Measurements from ENCODE around the gene TRAF7.

The TRAF7 gene

DNA sequence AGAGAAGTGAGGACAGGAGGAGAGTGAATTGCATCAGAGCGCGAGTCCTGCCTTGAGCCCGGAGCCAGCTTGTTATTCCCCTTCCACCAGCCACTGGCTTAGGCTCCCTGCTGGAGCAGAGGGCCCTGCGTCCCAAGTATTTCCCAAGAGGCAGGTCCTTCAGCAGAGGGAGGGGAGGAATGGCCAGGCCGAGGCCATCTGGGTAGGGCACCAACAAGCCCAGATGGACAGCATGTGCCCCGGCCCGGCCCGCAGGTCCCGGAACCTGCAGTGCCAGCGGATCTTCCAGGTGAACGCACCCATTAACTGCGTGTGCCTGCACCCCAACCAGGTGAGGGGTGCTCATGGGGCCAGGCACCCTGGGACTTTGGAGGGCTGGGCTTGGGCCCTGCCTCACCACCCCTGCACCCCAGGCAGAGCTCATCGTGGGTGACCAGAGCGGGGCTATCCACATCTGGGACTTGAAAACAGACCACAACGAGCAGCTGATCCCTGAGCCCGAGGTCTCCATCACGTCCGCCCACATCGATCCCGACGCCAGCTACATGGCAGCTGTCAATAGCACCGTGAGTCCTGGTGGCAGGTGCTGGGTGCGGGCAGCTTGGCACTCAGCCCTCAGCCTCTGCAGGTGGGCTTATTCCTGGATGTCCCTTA, 51.3 kb downstream of the TRAF7 start:
- TF ChIP-seq, protein P1, sequence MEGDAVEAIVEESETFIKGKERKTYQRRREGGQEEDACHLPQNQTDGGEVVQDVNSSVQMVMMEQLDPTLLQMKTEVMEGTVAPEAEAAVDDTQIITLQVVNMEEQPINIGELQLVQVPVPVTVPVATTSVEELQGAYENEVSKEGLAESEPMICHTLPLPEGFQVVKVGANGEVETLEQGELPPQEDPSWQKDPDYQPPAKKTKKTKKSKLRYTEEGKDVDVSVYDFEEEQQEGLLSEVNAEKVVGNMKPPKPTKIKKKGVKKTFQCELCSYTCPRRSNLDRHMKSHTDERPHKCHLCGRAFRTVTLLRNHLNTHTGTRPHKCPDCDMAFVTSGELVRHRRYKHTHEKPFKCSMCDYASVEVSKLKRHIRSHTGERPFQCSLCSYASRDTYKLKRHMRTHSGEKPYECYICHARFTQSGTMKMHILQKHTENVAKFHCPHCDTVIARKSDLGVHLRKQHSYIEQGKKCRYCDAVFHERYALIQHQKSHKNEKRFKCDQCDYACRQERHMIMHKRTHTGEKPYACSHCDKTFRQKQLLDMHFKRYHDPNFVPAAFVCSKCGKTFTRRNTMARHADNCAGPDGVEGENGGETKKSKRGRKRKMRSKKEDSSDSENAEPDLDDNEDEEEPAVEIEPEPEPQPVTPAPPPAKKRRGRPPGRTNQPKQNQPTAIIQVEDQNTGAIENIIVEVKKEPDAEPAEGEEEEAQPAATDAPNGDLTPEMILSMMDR (IDR thresholded peaks at IDR 0.05; ENCODE audit: insufficient read depth, missing control alignments) = no peak
- FAIRE-seq = no peak
- no peak for DNase-seq (ENCODE audit: insufficient read length, low spot score)

DNA sequence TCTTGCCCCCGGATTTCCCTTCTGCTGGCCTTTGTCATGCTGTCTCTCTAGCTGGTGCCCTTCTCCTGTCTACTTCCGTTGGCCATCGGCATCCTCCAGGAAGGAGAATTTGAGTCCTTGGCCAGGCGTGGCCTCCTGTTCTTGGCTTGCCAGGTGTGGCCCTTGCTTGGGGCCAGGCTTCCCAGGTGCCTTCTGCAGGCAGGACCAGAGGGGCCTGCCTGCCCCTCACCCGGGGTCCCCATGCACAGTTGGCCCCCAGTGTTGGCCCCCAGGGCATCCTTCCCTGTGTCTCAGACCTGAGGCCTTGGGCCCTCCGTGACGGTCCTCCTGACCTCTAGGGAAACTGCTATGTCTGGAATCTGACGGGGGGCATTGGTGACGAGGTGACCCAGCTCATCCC, 52.3 kb downstream of the TRAF7 start:
- FAIRE-seq (no peak), DNase-seq (ENCODE audit: insufficient read length, low spot score) (no peak)
- TF ChIP-seq, protein P1 (IDR thresholded peaks at IDR 0.05; ENCODE audit: insufficient read depth, missing control alignments) = no peak

DNA sequence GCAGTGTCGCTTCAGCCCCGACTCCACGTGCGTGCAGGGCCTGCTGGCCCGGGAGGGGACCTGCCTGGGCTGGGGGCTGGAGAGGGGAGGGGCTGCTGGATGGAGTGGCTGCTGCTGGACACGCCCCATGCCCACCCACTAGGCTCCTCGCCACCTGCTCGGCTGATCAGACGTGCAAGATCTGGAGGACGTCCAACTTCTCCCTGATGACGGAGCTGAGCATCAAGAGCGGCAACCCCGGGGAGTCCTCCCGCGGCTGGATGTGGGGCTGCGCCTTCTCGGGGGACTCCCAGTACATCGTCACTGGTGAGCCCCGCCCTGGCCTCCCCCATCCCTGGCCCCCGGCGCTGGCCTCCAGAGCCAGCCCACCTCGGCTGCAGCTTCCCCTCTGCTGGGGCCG, 52.7 kb downstream of the TRAF7 start:
- TF ChIP-seq, protein P1 (IDR thresholded peaks at IDR 0.05; ENCODE audit: insufficient read depth, missing control alignments) = no peak
- DNase-seq (ENCODE audit: insufficient read length, low spot score) (no peak), FAIRE-seq (no peak)

DNA sequence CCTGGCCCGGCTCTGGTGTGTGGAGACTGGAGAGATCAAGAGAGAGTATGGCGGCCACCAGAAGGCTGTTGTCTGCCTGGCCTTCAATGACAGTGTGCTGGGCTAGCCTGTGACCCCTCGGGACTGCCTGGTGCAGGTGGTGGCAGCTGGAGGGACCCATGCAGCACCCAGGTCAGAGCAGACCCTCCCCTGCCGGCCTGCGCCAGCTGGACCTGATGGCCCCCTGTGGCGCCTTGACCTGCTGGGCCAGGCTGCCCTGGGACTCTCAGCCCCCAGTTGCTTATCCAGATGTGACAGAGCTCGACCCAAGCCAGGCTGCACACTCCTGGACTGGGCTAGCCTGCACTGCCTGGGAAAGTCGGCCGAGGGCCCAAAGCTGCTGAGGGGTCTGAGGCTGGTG, 53.2 kb downstream of the TRAF7 start:
- DNase-seq (ENCODE audit: insufficient read length, low spot score) (no peak), FAIRE-seq (no peak)
- TF ChIP-seq, protein P1 (IDR thresholded peaks at IDR 0.05; ENCODE audit: insufficient read depth, missing control alignments) = no peak

DNA sequence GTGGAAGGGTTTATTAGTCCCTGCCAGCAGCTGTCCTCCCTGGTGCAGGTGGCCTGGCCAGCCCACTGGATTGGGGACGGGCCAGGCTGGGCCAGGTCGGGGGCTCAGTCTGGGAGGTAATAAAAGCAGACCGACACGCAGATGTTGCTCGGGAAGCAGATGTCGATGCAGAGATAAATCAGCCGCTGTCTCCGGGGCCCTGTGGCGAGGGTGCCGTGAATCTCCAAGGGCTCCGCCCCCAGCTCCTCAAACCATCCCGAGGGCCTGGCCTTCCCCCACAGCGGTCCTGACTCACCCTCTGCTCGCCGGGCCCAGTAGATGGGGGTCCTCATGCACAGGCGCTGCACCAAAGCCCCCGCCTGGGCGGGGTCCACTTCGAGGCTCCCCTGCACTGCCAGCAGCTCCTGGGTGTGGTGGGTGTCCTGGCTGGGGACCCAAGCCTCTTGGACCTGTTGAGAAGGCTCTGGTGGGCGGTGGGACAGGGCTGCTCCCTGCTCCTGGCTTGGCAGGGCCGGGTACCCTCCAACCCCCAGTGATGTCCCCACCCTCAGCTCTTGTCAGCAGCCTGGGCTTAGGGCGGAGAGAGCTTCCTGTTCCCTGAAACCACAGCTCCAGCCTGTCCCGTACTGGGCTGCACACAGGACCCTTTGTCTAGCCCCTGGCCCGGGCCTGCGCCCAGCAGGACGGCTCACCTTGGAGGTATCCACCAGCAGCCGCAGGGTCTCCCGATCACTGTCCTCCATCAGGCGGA, 53.9 kb downstream of the TRAF7 start:
- no peak for FAIRE-seq
- TF ChIP-seq, protein P1 (IDR thresholded peaks at IDR 0.05; ENCODE audit: insufficient read depth, missing control alignments) = no peak

DNA sequence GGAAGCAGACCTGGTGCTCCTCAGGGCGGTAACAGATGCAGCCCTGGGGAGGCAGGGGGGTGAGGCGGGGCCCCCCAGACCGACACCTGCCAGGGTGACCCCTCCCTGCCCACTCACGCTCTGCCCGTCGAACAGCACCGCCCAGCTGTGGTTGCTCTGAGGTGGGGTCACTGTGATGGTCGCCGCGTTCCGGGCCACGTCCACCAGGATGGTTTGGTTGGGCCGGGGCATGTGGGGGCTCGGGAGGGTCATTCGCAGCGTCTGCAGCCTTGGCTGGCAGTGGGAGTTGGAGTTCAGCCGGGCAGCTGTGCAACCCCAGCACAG, 54.4 kb downstream of the TRAF7 start:
- DNase-seq (ENCODE audit: insufficient read length, low spot score) (no peak), FAIRE-seq (no peak)
- TF ChIP-seq, protein P1 (IDR thresholded peaks at IDR 0.05; ENCODE audit: insufficient read depth, missing control alignments) = no peak

More for the DNA sequence above, 53.9 kb downstream of the TRAF7 start:
- no peak for DNase-seq (ENCODE audit: insufficient read length, low spot score)

All from D721Med (cell line).